Epidermal melanocyte (primary cell): ENCODE data around the gene AQR.
"Not testable (repeated sequence)": the region's sequence is repeated elsewhere in the genome, so short reads cannot be mapped to it uniquely, and the experiment has no call there.

Experiments
- DNase-seq: peaks from one replicate; pipeline ENCODE4 v3.0.0; 2011; ENCODE audit warnings: low spot score; ENCODE audit not compliant: insufficient read length

The AQR gene

GRCh38 chr15:34815836-34816235 lies 153.7 kb downstream of the AQR start:
- no peak for DNase-seq

- DNase-seq = no peak
These were observed 155.9 kb downstream of the AQR start for GRCh38 chr15:34813446-34814190.

- DNase-seq = not testable (repeated sequence)
These were observed 156.6 kb downstream of the AQR start for GRCh38 chr15:34812868-34813365.

- no peak for DNase-seq
These were observed 157.2 kb downstream of the AQR start for GRCh38 chr15:34812369-34812768.

GRCh38 chr15:34810443-34811129 lies 159.0 kb downstream of the AQR start:
- no peak for DNase-seq

- DNase-seq = no peak
These were observed 160.4 kb downstream of the AQR start for GRCh38 chr15:34809186-34809585.

GRCh38 chr15:34808016-34808415 lies 161.5 kb downstream of the AQR start:
- DNase-seq = no peak

GRCh38 chr15:34807241-34807640 lies 162.3 kb downstream of the AQR start:
- not testable (repeated sequence) for DNase-seq

GRCh38 chr15:34804776-34805175 lies 164.8 kb downstream of the AQR start:
- no peak for DNase-seq

- no peak for DNase-seq
These were observed 165.4 kb downstream of the AQR start for GRCh38 chr15:34804113-34804512.

- no peak for DNase-seq
These were observed 166.5 kb downstream of the AQR start for GRCh38 chr15:34802803-34803750.

- DNase-seq = no peak
These were observed 167.2 kb downstream of the AQR start for GRCh38 chr15:34802371-34802770.
